CD8-positive, alpha-beta memory T cell (primary cell): ENCODE data around the gene ESRRG. TPM values are rescaled to one million over a fixed set of nuclear protein-coding genes. Genes with fewer than 3 reads are reported as not detected.

Experiments used
- CTCF ChIA-PET: fragments of 350-600 bp; sonication (Branson Sonifier 250); formaldehyde crosslinking; loops from one replicate; lab custom pipeline; 2021; ENCODE audit warnings: antibody characterized with exemption; lab: Charles Lee
- POLR2A ChIA-PET: fragments of 350-600 bp; sonication (Branson Sonifier 250); formaldehyde crosslinking; loops from one replicate; lab custom pipeline; 2021; ENCODE audit warnings: antibody characterized with exemption; lab: Charles Lee
- DNase-seq, 5 donors: peaks; one replicate each; pipeline versions ENCODE4 v3.0.0 to v3.0.0-alpha.2; 2020 to 2022; ENCODE audit warnings: mixed read lengths in 1 of 5
- H3K27ac ChIP-seq: one replicate; pipeline ENCODE4 v1.7.0; 2013; ENCODE audit warnings: low read depth, mild to moderate bottlenecking, low read length, moderate library complexity
- H3K27me3 ChIP-seq: 2 replicates; pipeline ENCODE4 v1.7.0; 2013; ENCODE audit warnings: low read length, mild to moderate bottlenecking; ENCODE audit not compliant: insufficient read depth, poor library complexity, severe bottlenecking
- H3K36me3 ChIP-seq: 2 replicates; pipeline ENCODE4 v1.7.0; 2013; ENCODE audit warnings: mild to moderate bottlenecking, low read length, moderate library complexity; ENCODE audit not compliant: insufficient read depth
- H3K4me1 ChIP-seq: 2 replicates; pipeline ENCODE4 v1.7.0; 2013; ENCODE audit warnings: mild to moderate bottlenecking, low read length, moderate library complexity; ENCODE audit not compliant: insufficient read depth
- H3K4me3 ChIP-seq: 2 replicates; pipeline ENCODE4 v1.7.0; 2013; ENCODE audit warnings: mild to moderate bottlenecking, low read length
- H3K9me3 ChIP-seq: 2 replicates; pipeline ENCODE4 v1.7.0; 2013; ENCODE audit warnings: mild to moderate bottlenecking, low read length
- H3K27ac Mint-ChIP-seq, 8 donors: one replicate each; pipeline ENCODE4 v1.8.0; 2020 to 2021; ENCODE audit warnings: mixed read lengths in 8 of 8, mild to moderate bottlenecking in 6 of 8, inconsistent platforms in 3 of 8, moderate library complexity in 3 of 8
- H3K27me3 Mint-ChIP-seq, 2 donors: one replicate each; pipeline ENCODE4 v1.8.0; 2020 to 2021; ENCODE audit warnings: mixed read lengths in 2 of 2, mild to moderate bottlenecking in 1 of 2, moderate library complexity in 1 of 2
- H3K36me3 Mint-ChIP-seq, 3 donors: one replicate each; pipeline ENCODE4 v1.8.0; 2020 to 2021; ENCODE audit warnings: mixed read lengths in 3 of 3, inconsistent platforms in 1 of 3, mild to moderate bottlenecking in 1 of 3
- H3K4me1 Mint-ChIP-seq, 3 donors: one replicate each; pipeline ENCODE4 v1.8.0; 2020 to 2021; ENCODE audit warnings: mixed read lengths in 3 of 3, inconsistent platforms in 1 of 3, mild to moderate bottlenecking in 1 of 3
- H3K4me3 Mint-ChIP-seq, 7 donors: one replicate each; pipeline ENCODE4 v1.8.0; 2020 to 2021; ENCODE audit warnings: mixed read lengths in 7 of 7, mild to moderate bottlenecking in 6 of 7, moderate library complexity in 4 of 7, inconsistent platforms in 2 of 7
- H3K9me3 Mint-ChIP-seq, 5 donors: one replicate each; pipeline ENCODE4 v1.8.0; 2020 to 2022; ENCODE audit warnings: mixed read lengths in 5 of 5, mild to moderate bottlenecking in 3 of 5, moderate library complexity in 2 of 5, inconsistent platforms in 1 of 5
- polyA plus RNA-seq: library from polyadenylated mRNA; unstranded; fragments of 300-500 nt; fragmentation: Illumina TruSeq; gene quantifications from one replicate; pipeline ENCODE4 v1.2.3, GENCODE V29; 2021
- total RNA-seq, 2 experiments: library from RNA; stranded (reverse); gene quantifications; one replicate each; pipeline ENCODE4 v1.2.3, GENCODE V29; 2021

Gene ESRRG
- total and polyA plus RNA-seq, 3 experiments from 2014 or later, result not detected

DNA sequence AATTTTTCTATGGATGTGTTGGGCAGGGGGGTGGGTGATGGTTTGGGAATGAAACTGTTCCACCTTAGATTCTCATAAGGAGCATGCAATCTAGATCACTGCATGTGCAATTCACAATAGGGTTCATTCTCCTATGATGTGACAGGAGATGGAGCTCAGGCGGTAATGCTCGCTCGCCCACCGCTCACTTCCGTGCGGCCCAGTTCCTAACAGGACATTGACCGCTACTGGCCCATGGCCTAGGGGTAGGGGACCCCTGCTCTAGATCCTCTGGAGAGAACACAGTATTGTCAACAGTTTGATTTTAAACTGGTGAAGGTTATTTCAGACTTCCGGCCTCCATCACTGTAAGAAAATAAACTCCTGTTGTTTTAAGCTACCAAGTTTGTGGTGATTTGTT lies 245.0 kb downstream of the ESRRG start:
- Mint-ChIP-seq H3K4me3 (no peak overlapping the region), H3K27ac (no peak overlapping the region), H3K27me3 (no peaks in the 10 kb centered on the region), H3K36me3 (no peaks in the 10 kb centered on the region), H3K4me1 (no peaks in the 10 kb centered on the region), H3K9me3 (peaks cover 14 to 41% (median 28%) of the 10 kb centered on the region in 5 donors)
- no peaks in the 10 kb centered on the region for H3K4me1 ChIP-seq
- H3K36me3 ChIP-seq, result no peaks in the 10 kb centered on the region
- no peak overlapping the region for H3K4me3 ChIP-seq
- H3K9me3 ChIP-seq, result no peaks in the 10 kb centered on the region
- ChIA-PET CTCF (no interaction called here), POLR2A (no interaction called here)
- no peak overlapping the region for H3K27ac ChIP-seq
- DNase-seq, result no peak
- H3K27me3 ChIP-seq, result no peaks in the 10 kb centered on the region

DNA sequence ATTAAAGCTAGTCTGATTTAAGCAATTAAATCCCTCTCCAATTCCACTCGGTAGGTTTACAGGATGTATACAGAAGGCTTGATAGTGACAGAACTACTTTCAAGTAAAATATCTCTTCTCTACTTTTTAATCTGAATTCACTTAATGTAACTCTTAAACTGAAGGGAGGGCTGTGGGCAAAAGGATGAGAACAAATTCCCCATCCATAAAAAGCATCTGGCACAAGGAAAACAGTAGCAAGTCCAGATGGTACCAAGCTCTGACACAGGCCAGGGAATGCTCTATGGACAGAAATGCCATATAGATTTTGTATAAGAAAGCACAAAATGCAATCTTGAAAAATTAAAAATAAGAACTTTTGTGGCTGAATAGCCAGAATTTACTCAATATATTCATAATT lies 246.9 kb downstream of the ESRRG start:
- Mint-ChIP-seq H3K27ac (no peak overlapping the region), H3K4me3 (no peak overlapping the region), H3K9me3 (peaks cover 14 to 37% (median 26%) of the 10 kb centered on the region in 5 donors), H3K36me3 (no peaks in the 10 kb centered on the region), H3K4me1 (no peaks in the 10 kb centered on the region), H3K27me3 (no peaks in the 10 kb centered on the region)
- Histone ChIP-seq H3K4me3 (no peak overlapping the region), H3K27ac (no peak overlapping the region), H3K27me3 (no peaks in the 10 kb centered on the region), H3K36me3 (no peaks in the 10 kb centered on the region), H3K4me1 (no peaks in the 10 kb centered on the region), H3K9me3 (no peaks in the 10 kb centered on the region)
- ChIA-PET CTCF (no interaction called here), POLR2A (no interaction called here)
- no peak for DNase-seq

DNA sequence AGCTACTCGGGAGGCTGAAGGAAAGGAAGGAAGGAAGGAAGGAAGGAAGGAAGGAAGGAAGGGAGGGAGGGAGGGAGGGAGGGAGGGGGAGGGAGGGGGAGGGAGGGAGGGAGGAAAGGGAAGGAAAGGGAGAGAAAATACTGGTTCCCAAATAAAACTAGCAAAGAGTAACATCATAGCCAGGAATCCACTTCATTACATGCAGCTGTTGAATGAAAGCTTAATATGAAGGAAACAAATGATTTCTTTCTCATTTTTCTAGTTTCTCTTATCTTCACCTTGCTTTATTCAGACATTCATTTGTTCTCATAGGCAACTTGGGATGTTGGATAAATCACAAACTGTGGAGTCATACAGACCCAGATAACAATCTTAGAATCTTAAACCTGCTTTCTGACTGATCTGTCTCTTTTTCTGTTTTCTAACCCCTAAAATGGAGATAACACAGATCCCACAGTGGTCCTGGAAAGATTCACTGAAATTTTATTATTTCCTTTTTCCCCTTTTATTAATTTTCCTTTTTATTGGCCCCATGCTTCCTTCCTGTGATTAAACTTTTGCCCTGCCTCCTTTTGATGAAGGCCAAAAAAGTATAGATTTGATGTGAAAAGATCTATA lies 247.5 kb downstream of the ESRRG start:
- H3K27me3 ChIP-seq, result no peaks in the 10 kb centered on the region
- no peaks in the 10 kb centered on the region for H3K9me3 ChIP-seq
- no peaks in the 10 kb centered on the region for H3K4me1 ChIP-seq
- H3K4me1 Mint-ChIP-seq, result no peaks in the 10 kb centered on the region
- no peak overlapping the region for H3K4me3 ChIP-seq
- POLR2A ChIA-PET, result no interaction called here
- CTCF ChIA-PET, result no interaction called here
- H3K36me3 Mint-ChIP-seq, result no peaks in the 10 kb centered on the region
- H3K36me3 ChIP-seq, result no peaks in the 10 kb centered on the region
- H3K27me3 Mint-ChIP-seq, result no peaks in the 10 kb centered on the region
- no peak overlapping the region for H3K4me3 Mint-ChIP-seq
- DNase-seq, result no peak
- no peak overlapping the region for H3K27ac ChIP-seq
- peaks cover 14 to 36% (median 26%) of the 10 kb centered on the region in 5 donors for H3K9me3 Mint-ChIP-seq
- H3K27ac Mint-ChIP-seq, result no peak overlapping the region

DNA sequence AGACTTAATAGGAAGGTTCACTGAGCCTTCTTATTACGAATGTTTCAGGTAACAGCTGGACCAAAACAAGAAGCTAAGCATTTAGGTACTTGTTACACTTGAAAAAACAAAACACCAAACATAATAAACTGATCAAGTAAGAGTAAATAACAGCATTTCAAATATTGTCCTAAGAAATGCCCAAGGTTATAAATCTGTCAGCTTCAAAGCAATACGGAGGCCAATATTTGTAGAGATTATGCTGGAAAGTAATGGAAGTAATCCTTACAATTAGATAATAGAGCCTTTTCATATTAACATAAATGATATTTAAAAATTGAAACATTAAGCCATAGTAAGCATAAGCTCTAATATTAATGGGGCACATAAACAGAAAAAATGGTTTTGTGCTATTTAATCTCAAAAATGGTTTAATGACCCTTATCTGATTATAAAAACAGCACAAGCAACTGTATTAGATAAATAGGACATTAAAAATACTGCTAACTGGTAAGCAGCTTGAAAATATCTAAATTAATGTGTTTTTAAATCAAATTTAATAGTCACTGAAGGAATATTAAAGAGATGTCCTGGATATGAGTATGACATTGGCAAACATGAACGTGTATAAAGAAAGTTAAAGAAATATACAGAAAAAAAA lies 256.9 kb downstream of the ESRRG start:
- CTCF ChIA-PET, result no interaction called here
- H3K27ac Mint-ChIP-seq, result no peak overlapping the region

DNA sequence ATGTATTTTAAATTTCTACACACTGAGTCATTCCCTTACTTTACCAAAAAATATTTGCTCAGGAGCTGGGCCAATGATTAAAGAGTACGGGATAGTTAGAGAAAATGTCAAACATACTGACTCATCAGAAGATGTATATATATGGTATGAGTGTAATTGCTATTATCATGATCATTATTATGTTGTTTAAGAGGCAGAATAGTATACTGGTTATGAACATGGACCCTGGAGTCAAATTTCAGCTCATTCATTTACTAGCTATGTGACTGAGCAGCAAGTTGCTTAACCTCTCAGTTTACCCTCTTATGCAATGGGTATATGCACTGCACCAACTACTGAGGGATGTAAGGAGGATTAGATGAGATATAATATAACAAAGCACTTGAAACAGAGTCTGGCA lies 258.7 kb downstream of the ESRRG start:
- H3K27me3 Mint-ChIP-seq, result no peaks in the 10 kb centered on the region

More for the DNA sequence above, 256.9 kb downstream of the ESRRG start:
- Histone ChIP-seq H3K4me3 (no peak overlapping the region), H3K27me3 (no peaks in the 10 kb centered on the region), H3K9me3 (no peaks in the 10 kb centered on the region), H3K27ac (no peak overlapping the region), H3K4me1 (no peaks in the 10 kb centered on the region), H3K36me3 (no peaks in the 10 kb centered on the region)
- H3K9me3 Mint-ChIP-seq, result peaks cover 0 to 17% (median 3%) of the 10 kb centered on the region in 5 donors
- no peak overlapping the region for H3K4me3 Mint-ChIP-seq
- POLR2A ChIA-PET, result no interaction called here
- no peaks in the 10 kb centered on the region for H3K27me3 Mint-ChIP-seq
- DNase-seq, result no peak
- H3K36me3 Mint-ChIP-seq, result no peaks in the 10 kb centered on the region
- no peaks in the 10 kb centered on the region for H3K4me1 Mint-ChIP-seq

DNA sequence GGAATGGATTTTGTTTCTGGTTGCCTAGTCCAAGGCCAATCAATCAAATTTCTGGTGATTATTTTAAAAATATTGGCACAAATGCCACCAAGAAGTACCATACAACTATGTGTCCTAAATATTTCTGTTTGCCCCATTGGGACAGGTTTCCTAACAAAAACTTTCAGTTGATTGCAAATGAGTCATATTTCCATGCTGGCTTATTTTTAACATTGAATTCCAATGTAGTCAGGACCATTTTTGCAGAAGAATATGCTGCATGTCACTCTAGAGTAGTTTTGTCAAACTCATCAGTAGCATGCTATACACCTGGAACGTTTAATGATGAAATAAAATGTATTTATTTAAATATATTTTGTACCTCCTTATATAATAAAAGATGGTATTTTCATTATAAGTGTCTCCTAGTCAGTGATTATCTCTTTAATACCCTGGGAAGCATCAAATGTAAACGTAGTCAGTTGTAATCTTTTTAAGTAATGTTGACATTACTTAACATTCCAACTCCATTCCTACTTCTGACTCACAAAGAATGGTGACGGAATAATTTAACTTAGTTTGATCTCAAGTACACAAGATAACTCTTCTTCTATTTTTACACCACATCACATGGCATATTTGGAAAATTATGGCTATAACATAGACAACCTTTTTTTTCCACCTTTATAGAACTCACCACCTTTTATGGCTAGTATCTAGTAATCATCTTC lies 261.0 kb downstream of the ESRRG start:
- H3K9me3 ChIP-seq, result no peaks in the 10 kb centered on the region
- CTCF ChIA-PET, result no interaction called here
- peaks cover 2 to 19% (median 12%) of the 10 kb centered on the region in 5 donors for H3K9me3 Mint-ChIP-seq
- no peak overlapping the region for H3K4me3 ChIP-seq
- no peak overlapping the region for H3K27ac ChIP-seq
- H3K27me3 ChIP-seq, result no peaks in the 10 kb centered on the region
- POLR2A ChIA-PET, result no interaction called here
- no peaks in the 10 kb centered on the region for H3K36me3 ChIP-seq
- no peak for DNase-seq
- no peak overlapping the region for H3K4me3 Mint-ChIP-seq
- no peaks in the 10 kb centered on the region for H3K4me1 ChIP-seq
- no peaks in the 10 kb centered on the region for H3K4me1 Mint-ChIP-seq
- H3K27me3 Mint-ChIP-seq, result no peaks in the 10 kb centered on the region
- no peaks in the 10 kb centered on the region for H3K36me3 Mint-ChIP-seq
- no peak overlapping the region for H3K27ac Mint-ChIP-seq

More for the DNA sequence above, 258.7 kb downstream of the ESRRG start:
- POLR2A ChIA-PET, result no interaction called here
- peaks cover 2 to 19% (median 12%) of the 10 kb centered on the region in 5 donors for H3K9me3 Mint-ChIP-seq
- no peaks in the 10 kb centered on the region for H3K4me1 ChIP-seq
- no peaks in the 10 kb centered on the region for H3K27me3 ChIP-seq
- no peak overlapping the region for H3K27ac Mint-ChIP-seq
- H3K36me3 ChIP-seq, result no peaks in the 10 kb centered on the region
- H3K4me1 Mint-ChIP-seq, result no peaks in the 10 kb centered on the region
- H3K9me3 ChIP-seq, result no peaks in the 10 kb centered on the region
- H3K4me3 ChIP-seq, result no peak overlapping the region
- no peak for DNase-seq
- H3K36me3 Mint-ChIP-seq, result no peaks in the 10 kb centered on the region
- CTCF ChIA-PET, result interaction anchor here (0.5 kb wide), 1 partner anchor 1348 kb away, joined by 3 read pairs; no protein-coding TSS in a partner anchor
- H3K4me3 Mint-ChIP-seq, result no peak overlapping the region
- H3K27ac ChIP-seq, result no peak overlapping the region

DNA sequence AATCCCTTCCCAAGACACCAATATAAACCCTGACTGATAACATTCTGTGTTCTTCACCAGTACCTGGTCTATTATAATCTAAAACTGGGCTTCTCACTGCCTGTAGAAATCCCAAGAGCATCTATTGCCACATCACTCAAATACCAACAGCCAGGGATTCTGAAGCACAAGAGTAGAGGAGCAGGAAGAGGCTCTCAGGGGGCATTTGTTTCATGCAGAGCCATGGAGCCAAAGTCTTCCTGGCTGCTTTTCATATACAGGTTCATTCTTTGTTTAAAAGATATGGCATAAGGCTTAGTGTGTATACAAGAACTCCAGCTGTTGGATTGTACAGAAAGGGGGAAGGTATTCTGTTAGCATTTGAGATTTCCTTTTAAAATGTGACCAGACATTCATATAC lies 261.8 kb downstream of the ESRRG start:
- CTCF ChIA-PET, result no interaction called here
- no peak for DNase-seq
- no peak overlapping the region for H3K4me3 ChIP-seq
- Mint-ChIP-seq H3K27me3 (no peaks in the 10 kb centered on the region), H3K36me3 (no peaks in the 10 kb centered on the region), H3K4me3 (no peak overlapping the region), H3K9me3 (peaks cover 2 to 20% (median 15%) of the 10 kb centered on the region in 5 donors), H3K4me1 (no peaks in the 10 kb centered on the region), H3K27ac (no peak overlapping the region)
- no peaks in the 10 kb centered on the region for H3K27me3 ChIP-seq
- no peaks in the 10 kb centered on the region for H3K4me1 ChIP-seq
- no peak overlapping the region for H3K27ac ChIP-seq
- POLR2A ChIA-PET, result no interaction called here
- no peaks in the 10 kb centered on the region for H3K9me3 ChIP-seq
- H3K36me3 ChIP-seq, result no peaks in the 10 kb centered on the region

DNA sequence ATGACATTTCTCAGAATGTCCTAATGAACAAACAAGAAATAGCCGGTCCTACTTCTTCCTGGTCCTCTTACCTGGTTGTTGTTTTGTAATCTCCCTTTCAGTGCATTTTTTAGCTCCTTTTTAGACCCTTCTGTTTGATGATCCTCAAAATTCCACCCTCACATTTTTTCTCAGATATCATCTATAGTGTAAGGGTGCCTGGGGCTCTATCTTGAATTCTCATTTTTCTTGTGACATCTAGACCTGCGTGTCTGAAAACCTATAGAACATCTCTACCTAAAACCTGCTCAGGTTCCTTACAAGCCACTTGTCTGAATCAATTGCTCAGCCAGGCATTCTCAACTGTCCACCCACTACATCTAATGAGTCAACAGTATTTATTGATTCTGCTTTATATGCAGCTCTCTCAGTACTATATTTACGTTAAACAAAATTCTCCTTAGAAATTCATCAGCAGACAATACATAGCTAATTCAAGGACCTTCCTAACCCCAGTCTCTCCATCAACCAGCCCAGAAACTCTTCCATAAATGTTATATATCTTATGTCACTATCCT lies 263.5 kb downstream of the ESRRG start:
- Mint-ChIP-seq H3K27me3 (no peaks in the 10 kb centered on the region), H3K9me3 (peaks cover 2 to 28% (median 17%) of the 10 kb centered on the region in 5 donors), H3K4me1 (no peaks in the 10 kb centered on the region), H3K27ac (no peak overlapping the region), H3K4me3 (no peak overlapping the region), H3K36me3 (no peaks in the 10 kb centered on the region)
- ChIA-PET CTCF (no interaction called here), POLR2A (no interaction called here)
- no peak overlapping the region for H3K4me3 ChIP-seq
- no peak for DNase-seq
- no peaks in the 10 kb centered on the region for H3K4me1 ChIP-seq
- H3K27me3 ChIP-seq, result no peaks in the 10 kb centered on the region
- H3K9me3 ChIP-seq, result no peaks in the 10 kb centered on the region
- H3K27ac ChIP-seq, result no peak overlapping the region
- no peaks in the 10 kb centered on the region for H3K36me3 ChIP-seq
